DND-41 (cell line): ENCODE data around the gene NCKAP5L.

Source experiments
- EZH2 ChIP-seq: IDR thresholded peaks from 3 replicates; pipeline ENCODE4 v1.6.1; 2012; ENCODE audit warnings: borderline replicate concordance, low read depth, mild to moderate bottlenecking, moderate library complexity, low read length, inconsistent platforms; ENCODE audit not compliant: severe bottlenecking
- TF ChIP-seq, protein P1 (sequence below): IDR thresholded peaks from 2 replicates; pipeline ENCODE4 v1.5.1; 2012; ENCODE audit warnings: borderline replicate concordance, low read length, moderate library complexity, mild to moderate bottlenecking; ENCODE audit not compliant: poor library complexity, severe bottlenecking; ENCODE audit errors: extremely low read depth

GRCh38 chr12:49813131-49813530, 15.1 kb downstream of the NCKAP5L start:
- TF ChIP-seq, protein P1, sequence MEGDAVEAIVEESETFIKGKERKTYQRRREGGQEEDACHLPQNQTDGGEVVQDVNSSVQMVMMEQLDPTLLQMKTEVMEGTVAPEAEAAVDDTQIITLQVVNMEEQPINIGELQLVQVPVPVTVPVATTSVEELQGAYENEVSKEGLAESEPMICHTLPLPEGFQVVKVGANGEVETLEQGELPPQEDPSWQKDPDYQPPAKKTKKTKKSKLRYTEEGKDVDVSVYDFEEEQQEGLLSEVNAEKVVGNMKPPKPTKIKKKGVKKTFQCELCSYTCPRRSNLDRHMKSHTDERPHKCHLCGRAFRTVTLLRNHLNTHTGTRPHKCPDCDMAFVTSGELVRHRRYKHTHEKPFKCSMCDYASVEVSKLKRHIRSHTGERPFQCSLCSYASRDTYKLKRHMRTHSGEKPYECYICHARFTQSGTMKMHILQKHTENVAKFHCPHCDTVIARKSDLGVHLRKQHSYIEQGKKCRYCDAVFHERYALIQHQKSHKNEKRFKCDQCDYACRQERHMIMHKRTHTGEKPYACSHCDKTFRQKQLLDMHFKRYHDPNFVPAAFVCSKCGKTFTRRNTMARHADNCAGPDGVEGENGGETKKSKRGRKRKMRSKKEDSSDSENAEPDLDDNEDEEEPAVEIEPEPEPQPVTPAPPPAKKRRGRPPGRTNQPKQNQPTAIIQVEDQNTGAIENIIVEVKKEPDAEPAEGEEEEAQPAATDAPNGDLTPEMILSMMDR: no peak
- TF ChIP-seq EZH2: no peak
